ENCODE measurements around the gene FBRS. TPM values are rescaled to one million over a fixed set of nuclear protein-coding genes. Genes with fewer than 3 reads are reported as not detected.
"Not testable (repeated sequence)": the region's sequence is repeated elsewhere in the genome, so short reads cannot be mapped to it uniquely, and the experiment has no call there.

Gene FBRS
- total and polyA plus RNA-seq, 2 donors (not counting 1 experiment from before 2014, with no cell fraction given), result 5.5 to 20.8 TPM

- H3K27ac ChIP-seq (ENCODE audit: insufficient read depth, low read length), result no peak overlapping the region
- DNase-seq (ENCODE audit: low read depth in 2 of 2), result no peak
- TF ChIP-seq, protein P1, sequence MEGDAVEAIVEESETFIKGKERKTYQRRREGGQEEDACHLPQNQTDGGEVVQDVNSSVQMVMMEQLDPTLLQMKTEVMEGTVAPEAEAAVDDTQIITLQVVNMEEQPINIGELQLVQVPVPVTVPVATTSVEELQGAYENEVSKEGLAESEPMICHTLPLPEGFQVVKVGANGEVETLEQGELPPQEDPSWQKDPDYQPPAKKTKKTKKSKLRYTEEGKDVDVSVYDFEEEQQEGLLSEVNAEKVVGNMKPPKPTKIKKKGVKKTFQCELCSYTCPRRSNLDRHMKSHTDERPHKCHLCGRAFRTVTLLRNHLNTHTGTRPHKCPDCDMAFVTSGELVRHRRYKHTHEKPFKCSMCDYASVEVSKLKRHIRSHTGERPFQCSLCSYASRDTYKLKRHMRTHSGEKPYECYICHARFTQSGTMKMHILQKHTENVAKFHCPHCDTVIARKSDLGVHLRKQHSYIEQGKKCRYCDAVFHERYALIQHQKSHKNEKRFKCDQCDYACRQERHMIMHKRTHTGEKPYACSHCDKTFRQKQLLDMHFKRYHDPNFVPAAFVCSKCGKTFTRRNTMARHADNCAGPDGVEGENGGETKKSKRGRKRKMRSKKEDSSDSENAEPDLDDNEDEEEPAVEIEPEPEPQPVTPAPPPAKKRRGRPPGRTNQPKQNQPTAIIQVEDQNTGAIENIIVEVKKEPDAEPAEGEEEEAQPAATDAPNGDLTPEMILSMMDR (conservative IDR thresholded peaks at IDR 0.05 in 1 of 2, IDR thresholded peaks at IDR 0.05 in 1 of 2; ENCODE audit: low read depth in 1 of 2, low read length in 2 of 2), result no peak
- no peak for TF ChIP-seq EZH2 (IDR thresholded peaks at IDR 0.05; ENCODE audit: low read length, missing control alignments)
- peaks cover 11% of the 10 kb centered on the region for H3K36me3 ChIP-seq (ENCODE audit: control insufficient read depth, insufficient read depth, low read length)
- peak overlapping the region in 1 of 4 experiments; percentile 97 for H3K4me3 ChIP-seq (replicated peaks in 1 of 4; ENCODE audit: control extremely low read depth in 1 of 4, insufficient read depth in 1 of 4, low read depth in 3 of 4, low read length in 4 of 4)
- peaks cover 5% of the 10 kb centered on the region for H3K4me1 ChIP-seq (ENCODE audit: control insufficient read depth, extremely low read depth, insufficient read depth, low read length)
- H3K9me3 ChIP-seq (ENCODE audit: control insufficient read depth, insufficient read depth, low read depth, low read length), result no peaks in the 10 kb centered on the region
- no peak overlapping the region for H2AFZ ChIP-seq (ENCODE audit: low read length)
- H3K79me2 ChIP-seq (ENCODE audit: control insufficient read depth, insufficient read depth, low read length), result peaks cover 33% of the 10 kb centered on the region
- no peaks in the 10 kb centered on the region for H4K20me1 ChIP-seq (ENCODE audit: control insufficient read depth, extremely low read depth, insufficient read depth, low read length)
- no peak overlapping the region for H3K9ac ChIP-seq (ENCODE audit: insufficient read depth, low read length)
- H3K27me3 ChIP-seq (ENCODE audit: control insufficient read depth, insufficient read depth, low read length), result no peaks in the 10 kb centered on the region
- no peak overlapping the region for H3K4me2 ChIP-seq (ENCODE audit: extremely low read depth, insufficient read depth, low read length)
Observed at GRCh38 chr16:30700971-30701370, 42.7 kb downstream of the FBRS start.

DNA sequence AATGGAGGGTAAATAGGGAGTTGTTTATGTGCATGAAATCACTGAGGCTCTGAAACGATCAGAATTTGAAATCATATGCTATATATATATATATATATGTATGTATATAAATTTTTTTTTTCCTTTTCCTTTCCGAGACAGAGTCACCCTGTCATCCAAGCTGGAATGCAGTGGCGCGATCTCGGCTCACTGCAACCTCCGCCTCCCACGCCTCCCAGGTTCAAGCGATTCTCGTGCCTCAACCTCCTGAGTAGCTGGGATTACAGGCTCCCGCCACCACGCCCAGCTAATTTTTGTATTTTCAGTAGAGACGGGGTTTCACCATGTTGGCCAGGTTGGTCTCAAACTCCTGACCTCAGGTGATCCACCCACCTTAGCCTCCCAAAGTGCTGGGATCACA lies 44.8 kb downstream of the FBRS start:
- not testable (repeated sequence) for H4K20me1 ChIP-seq (ENCODE audit: control insufficient read depth, extremely low read depth, insufficient read depth, low read length); H3K27me3 ChIP-seq (ENCODE audit: control insufficient read depth, insufficient read depth, low read length); H3K4me2 ChIP-seq (ENCODE audit: extremely low read depth, insufficient read depth, low read length); H3K4me1 ChIP-seq (ENCODE audit: control insufficient read depth, extremely low read depth, insufficient read depth, low read length); H3K27ac ChIP-seq (ENCODE audit: insufficient read depth, low read length); H3K9ac ChIP-seq (ENCODE audit: insufficient read depth, low read length); H2AFZ ChIP-seq (ENCODE audit: low read length); H3K4me3 ChIP-seq (replicated peaks in 1 of 4; ENCODE audit: control extremely low read depth in 1 of 4, insufficient read depth in 1 of 4, low read depth in 3 of 4, low read length in 4 of 4); H3K9me3 ChIP-seq (ENCODE audit: control insufficient read depth, insufficient read depth, low read depth, low read length); DNase-seq (ENCODE audit: low read depth in 2 of 2)
- H3K79me2 ChIP-seq (ENCODE audit: control insufficient read depth, insufficient read depth, low read length), result peaks cover 33% of the 10 kb centered on the region
- peaks cover 25% of the 10 kb centered on the region for H3K36me3 ChIP-seq (ENCODE audit: control insufficient read depth, insufficient read depth, low read length)

DNA sequence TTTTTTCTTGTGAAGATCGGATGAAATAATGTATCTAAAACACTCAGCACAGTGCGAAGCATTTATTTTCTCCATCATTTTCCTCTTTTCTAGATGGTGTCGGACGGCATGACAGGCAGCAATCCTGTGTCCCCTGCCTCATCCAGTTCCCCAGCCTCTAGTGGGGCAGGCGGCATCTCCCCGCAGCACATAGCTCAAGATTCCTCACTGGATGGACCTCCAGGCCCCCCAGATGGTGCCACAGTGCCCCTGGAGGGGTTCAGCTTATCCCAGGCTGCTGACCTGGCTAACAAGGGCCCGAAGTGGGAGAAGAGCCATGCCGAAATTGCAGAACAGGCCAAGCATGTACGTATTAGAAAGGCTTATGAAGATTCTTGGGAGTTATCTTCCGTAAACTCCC lies 45.7 kb downstream of the FBRS start:
- no peaks in the 10 kb centered on the region for H4K20me1 ChIP-seq (ENCODE audit: control insufficient read depth, extremely low read depth, insufficient read depth, low read length)
- H3K79me2 ChIP-seq (ENCODE audit: control insufficient read depth, insufficient read depth, low read length), result peaks cover 33% of the 10 kb centered on the region
- peaks cover 28% of the 10 kb centered on the region for H3K36me3 ChIP-seq (ENCODE audit: control insufficient read depth, insufficient read depth, low read length)
- H3K9me3 ChIP-seq (ENCODE audit: control insufficient read depth, insufficient read depth, low read depth, low read length), result no peaks in the 10 kb centered on the region
- no peak overlapping the region for H3K27ac ChIP-seq (ENCODE audit: insufficient read depth, low read length)
- H3K4me1 ChIP-seq (ENCODE audit: control insufficient read depth, extremely low read depth, insufficient read depth, low read length), result peaks cover 3% of the 10 kb centered on the region
- no peak overlapping the region for H3K9ac ChIP-seq (ENCODE audit: insufficient read depth, low read length)
- no peak for DNase-seq (ENCODE audit: low read depth in 2 of 2)
- no peak overlapping the region for H3K4me2 ChIP-seq (ENCODE audit: extremely low read depth, insufficient read depth, low read length)
- no peaks in the 10 kb centered on the region for H3K27me3 ChIP-seq (ENCODE audit: control insufficient read depth, insufficient read depth, low read length)
- H3K4me3 ChIP-seq (replicated peaks in 1 of 4; ENCODE audit: control extremely low read depth in 1 of 4, insufficient read depth in 1 of 4, low read depth in 3 of 4, low read length in 4 of 4), result no peak overlapping the region
- no peak overlapping the region for H2AFZ ChIP-seq (ENCODE audit: low read length)
- TF ChIP-seq, protein P1 (conservative IDR thresholded peaks at IDR 0.05 in 1 of 2, IDR thresholded peaks at IDR 0.05 in 1 of 2; ENCODE audit: low read depth in 1 of 2, low read length in 2 of 2), result no peak
- no peak for TF ChIP-seq EZH2 (IDR thresholded peaks at IDR 0.05; ENCODE audit: low read length, missing control alignments)

Data from fibroblast of lung (primary cell).